Activated T-helper 9 cell treated with anti-CD3 and anti-CD28 coated beads, Interleukin-2, amount 50 U/mL, for 16 hours (primary cell): ENCODE results near the gene GNA15.
A peak's percentile ranks its signal among the peaks of the same experiment; 100 is the strongest.

Experiments
- DNase-seq: peaks from one replicate; pipeline ENCODE4 v3.0.0-alpha.2; 2020; ENCODE audit warnings: low read depth

The GNA15 gene

DNA sequence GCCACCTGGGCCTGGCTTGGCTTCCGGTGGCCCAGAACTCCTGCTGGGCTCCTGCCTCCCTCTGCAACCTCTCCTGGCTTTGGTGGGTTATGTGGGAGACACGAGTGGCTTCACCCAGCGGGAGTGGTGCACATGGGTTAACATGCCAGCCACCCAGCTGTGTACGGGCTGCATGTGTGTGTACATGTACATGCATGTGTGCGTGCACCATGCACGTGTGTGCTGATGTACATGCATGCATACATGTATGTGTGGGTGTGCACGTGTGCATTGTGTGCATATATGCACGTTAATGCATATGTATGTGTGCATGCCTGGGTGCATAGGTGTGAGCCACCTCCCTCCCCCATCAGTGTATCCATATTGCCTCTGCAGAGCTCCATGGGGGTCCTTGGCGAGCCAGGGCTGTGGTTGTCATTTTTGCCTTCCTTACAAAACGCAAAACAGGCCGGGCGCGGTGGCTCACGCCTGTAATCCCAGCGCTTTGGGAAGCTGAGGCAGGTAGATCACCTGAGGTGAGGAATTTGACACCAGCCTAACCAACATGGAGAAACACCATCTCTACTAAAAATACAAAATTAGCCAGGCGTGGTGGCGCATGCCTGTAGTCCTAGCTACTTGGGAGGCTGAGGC, 29.2 kb upstream of the GNA15 start:
- DNase-seq = no peak

GRCh38 chr19:3107658-3108057, 28.2 kb upstream of the GNA15 start:
- no peak for DNase-seq

GRCh38 chr19:3108775-3109174, 27.1 kb upstream of the GNA15 start:
- DNase-seq = peak; percentile 57

- no peak for DNase-seq
These were observed 26.3 kb upstream of the GNA15 start for GRCh38 chr19:3109491-3109890.

DNA sequence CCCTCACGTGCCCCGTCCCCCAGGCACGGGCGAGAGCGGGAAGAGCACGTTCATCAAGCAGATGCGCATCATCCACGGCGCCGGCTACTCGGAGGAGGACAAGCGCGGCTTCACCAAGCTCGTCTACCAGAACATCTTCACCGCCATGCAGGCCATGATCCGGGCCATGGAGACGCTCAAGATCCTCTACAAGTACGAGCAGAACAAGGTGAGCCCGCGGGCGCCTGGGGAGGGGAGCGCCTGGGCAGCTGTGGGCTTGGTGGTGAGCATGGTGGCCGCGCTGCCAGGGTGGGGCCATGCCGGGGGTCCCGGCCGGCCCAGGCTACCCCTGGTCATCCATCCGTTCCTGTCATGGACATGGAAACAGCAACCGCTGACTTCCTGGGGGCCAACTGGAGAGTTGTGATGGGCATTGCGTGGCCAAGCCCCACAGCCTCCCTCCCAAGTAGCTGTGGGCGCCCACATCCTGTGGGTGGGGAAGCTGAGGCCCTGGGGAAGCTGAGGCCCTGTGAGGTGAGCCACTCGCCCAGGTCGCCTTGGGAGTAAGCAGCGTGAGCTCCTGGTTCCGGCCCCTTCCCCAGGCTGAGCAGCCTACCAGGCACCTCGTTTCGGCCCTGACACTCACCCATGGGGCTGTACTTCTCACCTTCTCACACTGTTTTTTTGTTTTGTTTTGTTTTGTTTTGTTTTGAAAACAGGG, 25.6 kb upstream of the GNA15 start:
- DNase-seq = no peak

DNA sequence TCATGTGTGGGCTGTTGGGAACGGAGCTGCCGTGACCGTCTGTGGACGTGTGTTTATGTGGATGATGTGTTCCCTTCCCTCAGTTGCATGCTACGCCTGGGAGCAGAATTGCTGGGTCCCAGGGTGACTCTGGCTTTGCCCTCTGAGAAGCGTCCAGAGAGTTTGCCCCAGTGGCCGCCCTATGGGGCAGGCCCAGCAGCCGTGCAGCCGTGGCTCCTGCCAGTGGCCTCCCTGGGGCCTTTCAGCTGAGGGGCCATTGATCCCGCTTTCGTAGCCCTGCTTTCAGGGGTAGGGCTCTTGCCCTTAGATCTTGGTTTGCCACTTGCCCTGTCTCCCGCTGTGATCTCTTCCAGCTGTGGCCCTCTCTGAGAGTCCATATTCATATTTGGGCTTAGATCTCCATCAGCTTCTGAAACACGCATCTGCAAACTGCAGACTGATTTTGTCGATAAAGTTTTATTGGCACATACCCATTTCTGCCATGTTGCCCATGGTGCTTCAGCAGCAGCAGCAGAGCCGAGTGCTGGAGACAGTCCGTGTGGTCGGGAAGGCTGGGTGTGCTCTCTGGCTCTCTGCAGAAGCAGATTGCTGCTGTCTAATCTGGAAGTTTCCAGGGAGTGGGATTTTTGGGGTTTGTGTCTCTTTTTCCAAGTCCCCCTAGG, 24.1 kb upstream of the GNA15 start:
- no peak for DNase-seq

DNA sequence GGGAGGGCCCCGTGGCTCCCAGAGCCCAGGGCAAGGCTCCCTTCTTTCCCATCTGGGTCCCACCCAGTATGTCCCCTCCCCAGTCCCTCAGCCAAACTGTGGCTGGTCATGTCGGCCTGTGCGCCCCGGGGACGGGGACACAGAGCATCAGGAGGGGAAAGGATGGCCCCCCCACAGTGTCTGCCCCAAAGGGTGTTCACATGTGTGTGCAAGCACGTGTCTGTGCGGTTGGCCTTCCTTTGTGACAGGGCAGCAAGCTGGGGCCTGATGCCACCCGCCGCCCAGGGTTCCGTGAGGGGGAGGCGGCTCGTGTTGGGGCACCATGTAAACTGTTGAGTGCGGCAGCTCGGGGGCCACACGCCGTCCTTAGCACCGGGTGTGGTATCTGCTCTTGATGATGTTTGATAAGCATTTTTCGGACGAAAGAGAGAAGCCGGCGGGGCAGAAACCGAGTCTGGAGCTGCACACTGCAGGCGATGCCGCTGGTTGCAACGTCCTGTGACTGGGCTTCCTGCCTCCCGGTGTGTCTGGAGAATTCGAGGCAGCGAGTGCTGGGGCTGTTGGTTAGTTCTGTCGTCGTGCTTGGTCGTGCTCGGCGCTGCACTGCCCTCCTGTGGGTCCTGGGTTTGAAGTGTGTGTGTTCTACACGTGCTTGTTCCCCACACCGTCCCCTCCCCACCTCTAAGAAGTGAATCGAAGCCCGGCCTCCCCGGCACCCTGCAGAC, 23.3 kb upstream of the GNA15 start:
- no peak for DNase-seq

- no peak for DNase-seq
These were observed 22.5 kb upstream of the GNA15 start for GRCh38 chr19:3113100-3114017.

DNA sequence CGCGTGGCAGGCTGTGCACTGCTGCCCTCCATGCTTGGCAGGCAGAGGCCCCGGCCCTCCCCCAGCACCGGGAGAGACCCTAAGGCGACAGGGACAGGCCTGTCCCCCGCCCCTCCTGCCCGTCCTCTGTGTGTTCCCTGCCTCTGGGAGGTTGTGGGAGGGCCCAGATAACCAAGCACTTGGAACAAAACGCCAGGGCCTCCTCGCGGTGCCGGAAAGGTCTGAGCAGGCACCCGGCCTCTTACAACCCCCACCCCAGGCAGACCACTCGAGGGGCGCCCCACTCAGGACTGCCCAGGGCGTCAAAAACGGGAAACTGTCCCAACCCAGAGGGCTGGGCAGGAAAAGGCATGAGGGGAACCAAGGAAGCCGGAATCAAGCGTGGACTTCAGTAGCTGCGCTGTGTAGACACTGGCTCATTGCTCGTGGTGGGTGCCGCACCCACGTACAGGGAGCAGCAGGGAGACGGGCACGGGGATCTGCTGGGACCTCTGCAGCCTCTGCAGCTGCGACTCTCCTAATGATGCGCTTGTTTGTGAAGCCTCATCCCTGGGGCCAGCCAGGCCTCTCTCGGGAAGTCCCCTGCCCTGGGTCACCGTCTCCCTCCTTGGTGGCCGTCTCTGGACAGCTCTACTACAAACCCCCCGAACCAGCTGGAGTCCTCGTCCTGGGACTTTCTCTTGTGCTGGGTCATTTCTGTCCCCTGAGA, 21.7 kb upstream of the GNA15 start:
- DNase-seq = no peak

DNA sequence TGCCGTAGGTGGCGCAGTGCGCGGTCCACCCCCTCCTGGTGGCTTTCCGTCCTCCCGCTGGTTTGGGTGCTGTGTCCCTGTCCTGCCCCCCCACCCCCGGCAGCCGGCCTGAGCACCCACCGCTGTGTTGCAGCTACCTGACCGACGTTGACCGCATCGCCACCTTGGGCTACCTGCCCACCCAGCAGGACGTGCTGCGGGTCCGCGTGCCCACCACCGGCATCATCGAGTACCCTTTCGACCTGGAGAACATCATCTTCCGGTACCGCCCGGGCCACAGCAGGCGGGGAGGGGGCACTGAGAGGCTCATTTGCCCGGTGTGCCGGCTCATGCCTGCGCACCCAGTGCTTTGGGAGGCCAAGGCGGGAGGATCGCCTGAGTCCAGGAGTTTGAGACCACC, 21.0 kb upstream of the GNA15 start:
- DNase-seq = no peak

- DNase-seq = no peak
These were observed 20.4 kb upstream of the GNA15 start for GRCh38 chr19:3115411-3115810.

- DNase-seq = no peak
These were observed 19.8 kb upstream of the GNA15 start for GRCh38 chr19:3115916-3116602.

GRCh38 chr19:3116621-3117020, 19.2 kb upstream of the GNA15 start:
- no peak for DNase-seq

DNA sequence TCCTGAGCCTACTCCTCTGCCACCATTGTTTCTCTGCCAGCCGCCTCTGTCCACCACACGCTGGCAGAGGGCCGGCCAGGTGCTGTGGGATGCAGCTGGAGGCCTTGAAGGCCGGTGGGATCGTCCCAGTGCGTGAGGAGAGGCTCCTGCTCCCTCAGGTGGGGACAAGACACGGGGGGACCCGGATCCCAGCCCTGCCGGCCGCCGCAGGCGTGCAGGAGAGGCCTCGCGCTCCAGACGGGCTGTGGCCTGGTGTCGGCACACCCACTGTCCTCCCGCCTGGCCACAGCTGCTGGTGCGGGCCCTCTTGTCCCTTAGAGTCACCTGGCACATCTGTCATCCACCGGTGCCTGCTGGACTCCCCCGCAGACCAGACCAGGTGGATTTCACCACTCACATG, 18.1 kb upstream of the GNA15 start:
- no peak for DNase-seq

DNA sequence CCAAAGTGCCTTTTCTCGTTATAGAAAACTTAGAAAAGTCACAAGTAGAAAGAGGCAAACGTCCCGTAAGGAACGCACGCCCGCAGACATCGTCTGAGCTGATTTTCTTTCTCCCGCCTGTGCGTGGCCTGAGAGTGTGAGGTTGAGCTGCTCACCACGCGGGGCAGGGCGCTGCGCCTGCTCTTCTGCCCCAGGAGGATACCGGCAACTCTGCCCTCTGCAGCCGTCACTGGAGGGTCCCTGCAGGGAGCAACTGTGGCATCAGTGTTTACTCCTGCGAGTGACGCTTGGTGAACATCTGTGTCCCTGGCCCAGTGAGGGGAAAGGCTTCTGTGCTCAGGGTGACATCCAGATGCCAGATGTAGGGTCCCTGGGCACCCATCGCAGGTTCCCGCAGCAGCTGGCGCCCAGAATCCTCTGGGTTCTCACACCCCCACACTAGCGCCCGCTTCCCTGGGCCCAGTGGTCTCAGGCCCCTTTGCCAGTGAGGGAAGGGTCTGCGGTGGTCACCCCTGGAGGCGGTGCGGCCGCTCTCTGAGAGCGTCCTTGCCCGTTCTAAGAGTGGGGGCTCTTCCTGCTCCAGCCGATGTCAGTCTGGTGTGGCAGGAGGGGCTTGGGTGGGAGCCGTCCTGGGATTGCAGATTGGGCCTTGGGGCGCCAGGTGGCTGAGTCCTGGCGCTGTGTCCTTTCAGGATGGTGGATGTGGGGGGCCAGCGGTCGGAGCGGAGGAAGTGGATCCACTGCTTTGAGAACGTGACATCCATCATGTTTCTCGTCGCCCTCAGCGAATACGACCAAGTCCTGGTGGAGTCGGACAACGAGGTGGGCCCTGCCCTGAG, 17.4 kb upstream of the GNA15 start:
- no peak for DNase-seq

- no peak for DNase-seq
These were observed 16.7 kb upstream of the GNA15 start for GRCh38 chr19:3119071-3119595.

- no peak for DNase-seq
These were observed 16.0 kb upstream of the GNA15 start for GRCh38 chr19:3119693-3120380.

DNA sequence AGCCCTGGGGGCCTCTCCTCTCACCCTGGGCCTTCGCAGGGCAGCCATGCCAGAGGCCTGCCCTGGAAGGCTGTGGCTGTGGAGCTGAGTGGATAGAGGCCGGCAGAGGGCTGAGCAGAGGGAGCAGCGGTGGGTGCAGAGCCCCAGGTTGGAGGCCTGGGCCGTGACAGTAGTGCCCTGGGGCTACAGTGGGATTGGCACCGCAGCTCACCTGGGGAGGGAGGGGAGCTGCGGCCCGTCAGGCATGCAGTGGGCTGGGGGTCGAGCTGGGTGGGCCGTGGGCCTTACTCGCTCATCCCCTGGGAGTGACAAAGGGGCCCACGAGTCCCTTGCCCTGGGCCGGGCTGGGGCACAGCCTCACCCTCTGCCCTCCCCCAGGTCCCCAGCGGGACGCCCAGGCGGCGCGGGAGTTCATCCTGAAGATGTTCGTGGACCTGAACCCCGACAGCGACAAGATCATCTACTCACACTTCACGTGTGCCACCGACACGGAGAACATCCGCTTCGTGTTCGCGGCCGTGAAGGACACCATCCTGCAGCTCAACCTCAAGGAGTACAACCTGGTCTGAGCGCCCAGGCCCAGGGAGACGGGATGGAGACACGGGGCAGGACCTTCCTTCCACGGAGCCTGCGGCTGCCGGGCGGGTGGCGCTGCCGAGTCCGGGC, 15.1 kb upstream of the GNA15 start:
- DNase-seq = no peak
